ENCODE measurements around the gene MBLAC2.

MBLAC2 gene

GRCh38 chr5:90461288-90461687, 13.3 kb downstream of the MBLAC2 start:
- no peak for DNase-seq (ENCODE audit: low read depth in 3 of 3)

DNA sequence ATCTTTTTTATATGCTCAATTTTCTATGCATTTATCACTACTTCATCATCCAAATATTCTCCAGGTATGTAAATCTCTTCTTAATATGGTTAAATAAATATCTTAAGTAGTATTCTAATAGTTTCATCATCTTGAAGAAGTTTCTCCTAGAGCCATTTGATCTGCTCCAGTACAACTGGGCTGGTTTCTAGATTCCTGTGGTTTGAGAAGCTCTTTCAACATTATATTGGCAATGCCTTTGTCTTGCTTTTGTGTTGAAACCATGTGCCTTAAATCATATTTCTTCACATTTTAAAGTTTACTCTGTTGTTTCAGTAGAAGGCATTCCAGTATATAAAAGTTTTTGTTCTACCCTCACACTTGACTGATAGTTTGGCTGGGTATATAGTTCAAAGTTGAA, 27.6 kb downstream of the MBLAC2 start:
- no peak for DNase-seq (ENCODE audit: low read depth in 3 of 3)

GRCh38 chr5:90440644-90441043, 33.9 kb downstream of the MBLAC2 start:
- no peak for DNase-seq (ENCODE audit: low read depth in 3 of 3)

DNA sequence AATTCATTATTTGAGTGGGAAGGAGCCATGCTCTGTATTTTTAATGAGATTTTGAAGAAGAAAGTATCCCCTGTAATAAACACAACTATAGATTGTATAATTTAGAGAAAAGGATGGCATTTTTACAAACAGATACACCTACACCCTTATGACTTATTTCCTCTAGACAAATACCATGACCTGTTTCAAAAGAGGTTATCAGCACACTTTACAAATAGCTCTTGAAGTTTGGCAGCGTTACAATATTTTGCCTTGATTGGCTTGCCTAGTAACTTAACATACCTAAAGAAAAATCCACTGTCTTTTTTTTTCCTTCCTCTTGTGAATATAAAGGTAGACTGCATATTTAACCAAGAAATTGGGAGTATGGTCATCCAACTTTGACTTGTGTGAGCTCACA, 36.5 kb downstream of the MBLAC2 start:
- no peak for DNase-seq (ENCODE audit: low read depth in 3 of 3)

- DNase-seq (ENCODE audit: low read depth in 3 of 3), result no peak
Observed at GRCh38 chr5:90437663-90438062, 36.9 kb downstream of the MBLAC2 start.

DNA sequence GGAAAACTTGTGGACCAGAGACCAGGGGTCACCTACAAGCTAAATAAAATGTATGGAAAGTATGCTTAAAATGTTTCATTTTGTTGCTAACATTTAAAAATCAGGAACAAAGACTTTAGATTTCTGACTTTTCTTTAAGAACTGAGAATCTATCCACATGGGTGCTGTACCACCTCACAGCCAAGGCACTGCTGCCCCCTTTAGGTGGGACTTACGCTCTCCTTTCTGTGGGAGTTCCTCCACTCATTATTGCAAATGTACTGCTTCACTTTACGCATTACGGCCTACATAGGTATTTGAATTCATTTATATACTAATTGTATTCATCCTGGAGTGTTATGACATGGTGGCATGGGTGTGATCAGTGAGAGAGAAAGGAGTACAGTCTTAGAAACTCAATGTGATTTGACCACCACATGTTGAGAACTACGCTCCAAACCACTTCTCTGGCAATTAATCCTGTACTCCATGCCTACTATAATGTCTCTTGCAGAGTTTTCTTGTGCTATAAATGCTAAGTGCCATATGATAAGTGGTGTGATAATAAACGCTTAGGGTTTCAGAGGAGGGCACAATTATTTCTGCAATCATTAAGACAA, 40.4 kb downstream of the MBLAC2 start:
- peak in 2 of 3 experiments; percentile 4 to 21 for DNase-seq (ENCODE audit: low read depth in 3 of 3)

DNA sequence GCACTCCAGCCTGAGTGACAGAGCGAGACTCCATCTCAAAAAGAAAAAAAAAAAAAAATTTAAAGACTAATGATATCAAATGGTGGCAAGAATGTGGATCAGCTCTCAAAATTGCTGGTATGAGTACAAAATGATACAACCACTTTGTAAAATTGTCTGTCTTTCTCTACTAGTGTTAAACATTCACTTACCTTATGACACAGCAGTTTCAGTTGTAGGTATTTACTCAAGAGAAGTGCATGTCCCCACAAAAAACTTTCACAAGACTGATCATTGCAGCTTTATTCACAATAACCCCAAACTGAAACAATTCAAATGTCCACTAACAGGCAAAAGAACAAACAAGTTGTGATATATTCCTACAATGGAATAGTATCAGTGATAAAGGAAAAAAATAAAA, 50.3 kb downstream of the MBLAC2 start:
- DNase-seq (ENCODE audit: low read depth in 3 of 3), result no peak

DNA sequence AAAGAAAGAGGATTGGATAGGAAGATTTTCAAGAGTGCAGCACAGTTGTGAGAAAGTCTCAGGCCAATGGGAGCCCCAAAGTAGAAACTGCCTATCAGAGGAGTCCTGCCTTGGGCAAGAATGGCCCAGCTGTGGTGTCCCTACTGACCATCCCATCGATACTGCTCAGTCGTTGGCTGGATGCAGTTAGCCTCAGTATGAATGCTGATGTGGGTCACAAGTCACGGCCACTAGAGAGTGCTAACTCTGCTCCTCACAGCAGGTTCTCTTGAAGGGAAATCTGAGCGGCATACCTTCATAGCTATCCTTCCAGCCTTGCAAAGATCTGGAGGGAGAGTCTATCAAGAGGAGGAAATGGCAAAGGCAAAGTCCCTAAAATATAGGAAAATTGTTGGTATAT, 53.4 kb downstream of the MBLAC2 start:
- no peak for DNase-seq (ENCODE audit: low read depth in 3 of 3)

DNA sequence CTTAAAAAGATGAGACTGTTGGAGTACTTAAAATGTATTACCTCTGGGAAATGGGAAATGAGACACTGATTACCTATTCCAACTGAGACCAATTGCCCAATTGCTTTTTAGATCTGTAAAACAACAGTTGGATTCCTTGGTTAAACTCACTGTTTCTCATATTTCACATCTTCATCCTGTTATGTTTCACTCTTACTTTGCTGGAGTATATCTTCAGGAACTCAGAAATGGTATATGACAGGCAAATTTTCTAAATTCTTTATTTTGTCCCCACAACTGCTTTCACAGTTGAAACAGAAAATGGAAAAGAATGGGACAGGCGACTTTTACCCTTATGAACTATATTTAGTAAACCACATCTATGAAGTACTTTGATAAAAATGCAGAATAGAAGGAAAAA, 56.4 kb downstream of the MBLAC2 start:
- no peak for DNase-seq (ENCODE audit: low read depth in 3 of 3)

- no peak for DNase-seq (ENCODE audit: low read depth in 3 of 3)
Observed at GRCh38 chr5:90410178-90410762, 64.3 kb downstream of the MBLAC2 start.

- DNase-seq (ENCODE audit: low read depth in 3 of 3), result peak; percentile 69 to 81 (median 80)
Observed at GRCh38 chr5:90409318-90410177, 65.0 kb downstream of the MBLAC2 start, which contains the start of gene CETN3. TSS of gene CETN3 (minus strand) at chr5:90409756. CDS start at chr5:90409661, 95 bp downstream.

DNA sequence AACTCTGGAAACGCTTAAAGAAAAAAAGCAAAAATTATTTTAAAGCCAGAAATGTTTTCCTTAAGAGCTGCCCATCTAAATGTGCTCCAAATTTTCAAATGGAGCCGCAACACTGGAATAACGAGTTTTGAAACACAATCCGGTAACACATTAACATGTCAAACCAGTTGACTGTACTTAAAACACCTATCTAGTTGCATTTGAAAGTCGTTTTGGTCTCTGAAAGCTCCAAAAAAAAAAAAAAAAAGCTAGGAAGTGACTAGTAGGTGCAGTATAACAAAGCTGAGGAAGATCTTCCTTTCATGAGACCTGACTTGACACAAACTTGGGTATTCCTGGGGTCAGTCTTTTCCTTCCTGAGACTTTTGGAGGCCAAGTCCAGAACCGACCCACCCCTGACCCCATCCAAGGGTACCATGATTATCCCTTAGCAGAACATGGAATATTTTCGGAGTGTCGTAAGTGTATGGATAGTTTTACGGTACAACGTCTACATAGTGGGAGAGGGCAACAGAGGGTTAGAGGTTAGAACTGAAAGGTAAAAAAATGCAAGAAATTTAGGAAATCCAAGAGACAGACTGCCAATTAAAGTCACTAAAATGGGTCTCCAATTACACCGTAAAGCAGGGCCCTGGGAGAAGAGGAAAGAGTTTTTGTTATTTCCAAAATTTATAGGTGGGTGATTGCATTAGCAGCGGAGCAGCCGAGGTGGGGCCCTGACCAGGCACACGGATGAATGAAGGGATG, 65.8 kb downstream of the MBLAC2 start:
- no peak for DNase-seq (ENCODE audit: low read depth in 3 of 3)

Data from stimulated activated CD4-positive, alpha-beta T cell treated with anti-CD3 and anti-CD28 coated beads, TNF-alpha, amount 100 ng/mL, for 4 hours (primary cell).